Ascending aorta (tissue), 2 donors: ENCODE measurements around the gene TIGD6. TPM values are rescaled to one million over a fixed set of nuclear protein-coding genes. Genes with fewer than 3 reads are reported as not detected.
"Not testable (repeated sequence)": the region's sequence is repeated elsewhere in the genome, so short reads cannot be mapped to it uniquely, and the experiment has no call there.

Experiments used
- DNase-seq, 2 donors: peaks; one replicate each; pipeline ENCODE4 v3.0.0-alpha.2; 2019; ENCODE audit warnings: low spot score in 2 of 2
- H3K27ac ChIP-seq, 2 donors: fragments of 200-600 bp; sonication (generic); one replicate each; pipeline ENCODE4 v1.5.1; 2016 to 2017; ENCODE audit warnings: mild to moderate bottlenecking in 1 of 2
- H3K27me3 ChIP-seq: fragments of 200-600 bp; sonication (generic); one replicate; pipeline ENCODE4 v1.5.1; 2017
- H3K36me3 ChIP-seq, 2 donors: fragments of 200-600 bp; sonication (generic); one replicate each; pipeline ENCODE4 v1.5.1; 2016
- H3K4me1 ChIP-seq, 2 donors: fragments of 200-600 bp; sonication (generic); one replicate each; pipeline ENCODE4 v1.5.1; 2016 to 2017; ENCODE audit warnings: mild to moderate bottlenecking in 1 of 2
- H3K4me3 ChIP-seq, 2 donors: fragments of 200-600 bp; sonication (generic); one replicate each; pipeline ENCODE4 v1.5.1; 2016 to 2017; ENCODE audit warnings: mild to moderate bottlenecking in 1 of 2
- H3K9me3 ChIP-seq, 2 donors: fragments of 200-600 bp; sonication (generic); one replicate each; pipeline ENCODE4 v1.5.1; 2016
- intact Hi-C: fragments of 100-400 bp; cut with DNase I; formaldehyde crosslinking; loops from one replicate; pipeline ENCODE4 v1.15.1; 2023
- total RNA-seq: library from RNA; depleted of rRNA; stranded (reverse); fragments of >200 nt; gene quantifications from one replicate; pipeline ENCODE4 v1.1.0, GENCODE V29; 2016
- TF ChIP-seq, protein P1 (sequence below), 3 experiments: fragments of 200-600 bp in 2 of 3; fragments of 450-650 bp in 1 of 3; sonication (generic) in 2 of 3; IDR thresholded peaks; one replicate each; pipeline ENCODE4 v1.5.1; 2016 to 2019; ENCODE audit warnings: antibody characterized with exemption in 3 of 3, mild to moderate bottlenecking in 1 of 3, moderate library complexity in 1 of 3

TIGD6 gene
- total RNA-seq, 1 donor from 2014 or later: 4.2 TPM

GRCh38 chr5:149946118-149946517, 54.3 kb downstream of the TIGD6 start:
- TF ChIP-seq, protein P1, sequence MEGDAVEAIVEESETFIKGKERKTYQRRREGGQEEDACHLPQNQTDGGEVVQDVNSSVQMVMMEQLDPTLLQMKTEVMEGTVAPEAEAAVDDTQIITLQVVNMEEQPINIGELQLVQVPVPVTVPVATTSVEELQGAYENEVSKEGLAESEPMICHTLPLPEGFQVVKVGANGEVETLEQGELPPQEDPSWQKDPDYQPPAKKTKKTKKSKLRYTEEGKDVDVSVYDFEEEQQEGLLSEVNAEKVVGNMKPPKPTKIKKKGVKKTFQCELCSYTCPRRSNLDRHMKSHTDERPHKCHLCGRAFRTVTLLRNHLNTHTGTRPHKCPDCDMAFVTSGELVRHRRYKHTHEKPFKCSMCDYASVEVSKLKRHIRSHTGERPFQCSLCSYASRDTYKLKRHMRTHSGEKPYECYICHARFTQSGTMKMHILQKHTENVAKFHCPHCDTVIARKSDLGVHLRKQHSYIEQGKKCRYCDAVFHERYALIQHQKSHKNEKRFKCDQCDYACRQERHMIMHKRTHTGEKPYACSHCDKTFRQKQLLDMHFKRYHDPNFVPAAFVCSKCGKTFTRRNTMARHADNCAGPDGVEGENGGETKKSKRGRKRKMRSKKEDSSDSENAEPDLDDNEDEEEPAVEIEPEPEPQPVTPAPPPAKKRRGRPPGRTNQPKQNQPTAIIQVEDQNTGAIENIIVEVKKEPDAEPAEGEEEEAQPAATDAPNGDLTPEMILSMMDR (IDR thresholded peaks at IDR 0.05): no peak
- no peak overlapping the region for H3K27ac ChIP-seq
- no peaks in the 10 kb centered on the region for H3K27me3 ChIP-seq
- no peaks in the 10 kb centered on the region for H3K9me3 ChIP-seq
- no peak overlapping the region for H3K4me3 ChIP-seq
- no peaks in the 10 kb centered on the region for H3K36me3 ChIP-seq
- intact Hi-C loops: no loop called here
- no peaks in the 10 kb centered on the region for H3K4me1 ChIP-seq
- no peak for DNase-seq

DNA sequence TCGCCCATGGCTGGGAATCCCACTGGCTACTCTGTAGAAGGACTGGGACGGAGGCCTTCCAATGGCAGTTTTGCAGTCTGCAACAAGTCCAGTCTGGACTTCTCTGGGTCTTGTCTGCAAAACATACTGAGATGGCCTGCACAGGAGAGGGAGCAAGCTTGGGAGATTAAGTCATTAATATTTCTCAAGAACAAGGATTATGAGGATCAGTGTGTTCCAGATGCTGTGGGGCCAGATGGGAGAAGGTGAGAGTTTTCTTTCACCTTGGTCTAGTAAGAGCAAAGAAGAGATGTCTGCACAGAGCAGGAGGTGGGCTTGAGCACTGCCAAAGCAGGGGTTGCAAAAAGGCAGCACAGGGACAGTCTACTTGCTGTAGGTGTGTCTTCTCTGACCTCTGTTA, 55.8 kb downstream of the TIGD6 start, which contains the start of gene PDE6A:
Gene PDE6A (minus strand): TSS at position 128 of the 400 bp plus-strand sequence. CDS start 120 bp downstream, at position 8.
- intact Hi-C loops: no loop called here
- Histone ChIP-seq H3K4me1 (peaks cover 0 to 3% of the 10 kb centered on the region in 2 donors), H3K9me3 (no peaks in the 10 kb centered on the region), H3K27me3 (no peaks in the 10 kb centered on the region), H3K36me3 (no peaks in the 10 kb centered on the region), H3K4me3 (no peak within 1 kb of the TSS), H3K27ac (no peak within 1 kb of the TSS)
- TF ChIP-seq, protein P1 (IDR thresholded peaks at IDR 0.05): no peak
- DNase-seq: no peak

DNA sequence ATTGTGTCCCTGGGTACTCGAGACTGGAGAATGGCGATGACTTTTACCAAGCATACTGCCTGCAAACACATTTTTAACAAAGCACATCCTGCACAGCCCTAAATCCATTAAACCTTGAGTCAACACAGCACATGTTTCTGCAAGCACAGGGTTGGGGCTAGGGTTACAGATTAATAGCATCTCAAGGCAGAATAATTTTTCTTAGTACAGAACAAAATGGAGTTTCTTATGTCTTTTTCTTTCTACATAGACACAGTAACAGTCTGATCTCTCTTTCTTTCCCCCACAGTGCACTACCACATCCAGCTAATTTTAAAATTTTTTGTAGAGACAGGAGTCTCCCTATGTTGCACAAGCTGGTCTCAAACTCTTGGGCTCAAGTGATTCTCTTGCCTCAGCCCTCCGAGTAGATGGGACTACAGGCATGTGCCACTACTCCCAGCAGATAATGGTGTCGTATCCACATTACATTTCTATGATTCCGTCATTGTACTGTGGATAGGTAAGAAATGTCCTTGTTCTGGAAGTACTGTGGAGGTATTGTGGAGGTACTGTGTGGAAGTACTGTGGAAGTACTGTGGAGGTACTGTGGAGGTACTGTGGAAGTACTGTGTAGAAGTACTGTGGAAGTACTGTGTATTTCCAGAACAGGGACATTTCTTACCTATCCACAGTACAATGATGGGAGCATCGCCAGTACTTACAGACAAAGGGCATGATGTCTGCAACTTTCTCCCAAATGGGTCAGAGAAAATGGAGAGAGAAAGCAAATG, 57.1 kb downstream of the TIGD6 start:
- H3K27ac ChIP-seq, H3K27me3 ChIP-seq, H3K4me3 ChIP-seq, H3K9me3 ChIP-seq, DNase-seq, intact Hi-C loops, H3K36me3 ChIP-seq: not testable (repeated sequence)
- peaks cover 0 to 14% of the 10 kb centered on the region in 2 donors for H3K4me1 ChIP-seq

Other genes with a start within 250 kb of the TIGD6 start
- gene PDE6A, start 55.9 kb downstream of the TIGD6 start, total RNA-seq: not detected
- 6.9 TPM for gene SLC26A2, start 39.9 kb downstream of the TIGD6 start, total RNA-seq
- gene HMGXB3, start 85 bp upstream of the TIGD6 start, total RNA-seq: 56.4 TPM
- gene CSF1R, start 85.9 kb upstream of the TIGD6 start, total RNA-seq: 70.9 TPM
- gene PDGFRB, start 155.2 kb upstream of the TIGD6 start, total RNA-seq: 341 TPM
- not detected for gene CDX1, start 166.1 kb upstream of the TIGD6 start, total RNA-seq
- not detected for gene SLC6A7, start 189.4 kb upstream of the TIGD6 start, total RNA-seq